Measurements from ENCODE around the gene NCAPD3. TPM values are rescaled to one million over a fixed set of nuclear protein-coding genes. Genes with fewer than 3 reads are reported as not detected.
"Not testable (repeated sequence)": the region's sequence is repeated elsewhere in the genome, so short reads cannot be mapped to it uniquely, and the experiment has no call there.

NCAPD3 gene
- total RNA-seq, 1 donor from 2014 or later = 12.7 TPM

DNA sequence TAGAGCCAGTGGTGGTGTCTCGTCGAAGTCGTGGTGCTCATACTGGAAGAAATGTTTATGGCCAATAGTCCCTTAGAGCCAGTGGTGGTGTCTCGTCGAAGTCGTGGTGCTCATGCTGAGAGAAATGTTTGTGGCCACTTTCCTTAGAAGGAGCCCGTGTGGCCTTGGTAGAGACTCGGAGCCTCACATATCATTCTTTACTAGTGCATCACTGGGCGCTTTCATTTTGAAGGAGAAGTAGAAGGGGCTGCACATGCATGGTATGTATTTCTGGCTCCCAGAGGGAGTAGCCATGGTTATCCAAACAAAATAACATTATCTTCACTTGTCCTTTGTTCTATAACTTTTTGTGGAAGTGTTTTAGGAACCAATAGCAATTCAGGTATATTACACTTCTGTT, 85.4 kb downstream of the NCAPD3 start:
- DNase-seq (ENCODE audit: low read depth in 2 of 2) = no peak

DNA sequence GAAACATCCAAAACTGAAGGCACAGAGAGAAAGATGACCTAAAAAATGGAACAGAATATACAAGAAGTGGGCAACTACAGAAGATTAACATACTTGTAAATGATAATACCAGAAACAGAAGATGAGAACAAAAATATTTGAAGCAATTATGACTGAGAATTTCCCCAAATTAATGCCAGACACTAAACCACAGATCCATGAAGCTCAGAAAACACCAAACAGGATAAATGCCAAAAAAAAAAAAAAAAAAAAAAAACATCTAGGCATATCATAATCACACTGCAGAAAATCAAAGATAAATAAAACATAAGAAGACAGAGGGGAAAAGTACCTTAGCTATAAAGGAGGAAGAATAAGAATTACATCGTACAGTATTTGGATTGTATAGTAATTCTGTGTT, 89.6 kb downstream of the NCAPD3 start:
- no peak for DNase-seq (ENCODE audit: low read depth in 2 of 2)

DNA sequence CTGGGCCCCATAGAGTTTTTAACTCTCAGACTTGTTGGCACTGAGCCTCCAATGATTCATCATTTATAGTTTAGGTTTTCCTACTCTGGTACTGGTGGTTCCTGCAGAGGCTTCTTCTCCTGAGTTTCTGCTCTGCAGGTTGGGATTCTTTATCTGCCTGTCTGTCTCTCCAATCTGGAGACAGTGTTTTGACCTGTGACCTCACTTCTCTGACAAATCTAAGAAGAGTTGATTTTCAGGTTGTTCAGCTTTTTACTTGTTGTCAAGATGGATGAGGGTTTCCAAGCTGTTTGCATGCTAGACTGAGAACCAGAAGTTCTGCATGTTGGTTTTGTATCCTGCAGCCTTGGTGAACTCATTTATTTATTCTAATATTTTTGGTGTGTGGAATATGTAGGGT, 91.0 kb downstream of the NCAPD3 start:
- DNase-seq (ENCODE audit: low read depth in 2 of 2) = peak in 1 of 2 donors; percentile 19

DNA sequence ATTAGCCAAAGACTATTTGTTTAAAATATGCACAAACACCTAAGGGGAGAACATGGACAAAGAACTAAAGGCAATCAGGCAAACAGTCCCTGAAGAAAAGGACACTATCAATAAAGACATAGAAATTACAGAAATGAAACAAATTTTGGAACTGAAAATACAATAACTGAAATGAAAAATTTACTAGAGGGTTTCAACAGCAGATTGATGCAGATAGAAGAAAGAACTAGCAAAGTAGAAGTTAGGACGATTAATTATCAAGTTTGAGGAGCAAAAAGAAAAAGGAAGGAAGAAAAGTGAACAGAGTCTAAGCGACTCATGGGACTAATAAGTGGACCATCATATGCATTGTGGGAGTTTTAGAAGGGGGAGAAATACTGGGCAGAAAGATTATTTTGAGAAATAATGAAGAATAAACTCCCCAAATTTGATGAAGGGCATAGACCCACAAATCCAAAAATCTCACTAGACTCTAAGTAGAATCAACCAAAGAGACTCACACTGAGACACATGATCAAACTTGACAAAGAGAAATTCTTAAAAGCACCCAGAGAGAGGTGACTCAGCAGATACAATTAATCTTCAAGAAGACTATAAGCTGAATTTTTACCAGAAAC, 92.0 kb downstream of the NCAPD3 start:
- DNase-seq (ENCODE audit: low read depth in 2 of 2) = peak in 1 of 2 donors; percentile 23

DNA sequence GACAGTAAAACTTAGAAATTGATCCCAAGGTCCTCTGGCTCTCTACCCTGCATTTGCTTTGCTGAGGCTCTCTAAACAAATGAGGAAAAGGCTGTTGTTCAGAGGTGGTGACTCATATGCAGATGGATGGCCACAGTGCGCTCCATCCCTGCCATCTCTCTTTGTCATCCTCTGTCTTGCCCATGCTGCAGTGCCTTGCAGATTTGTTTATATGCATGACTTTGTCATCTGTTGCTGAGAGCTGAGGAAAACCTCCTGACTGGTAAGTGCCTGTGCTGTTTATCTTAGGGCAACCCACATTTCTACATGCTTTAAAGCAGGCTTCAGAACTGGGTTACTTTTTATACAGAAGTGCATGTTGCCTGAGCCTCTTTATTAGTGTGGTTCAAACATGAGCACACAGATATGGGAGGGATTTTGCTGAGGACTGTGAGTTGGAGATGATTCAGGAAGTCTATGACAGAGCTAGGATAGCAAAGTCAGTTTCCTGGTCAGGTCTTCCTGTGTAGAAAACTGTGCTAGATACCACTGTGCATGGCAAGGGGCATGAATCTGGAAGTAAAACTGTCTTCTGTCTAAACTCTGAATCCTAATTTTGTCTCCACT, 97.4 kb downstream of the NCAPD3 start:
- DNase-seq (ENCODE audit: low read depth in 2 of 2) = peak; percentile 49 to 89

DNA sequence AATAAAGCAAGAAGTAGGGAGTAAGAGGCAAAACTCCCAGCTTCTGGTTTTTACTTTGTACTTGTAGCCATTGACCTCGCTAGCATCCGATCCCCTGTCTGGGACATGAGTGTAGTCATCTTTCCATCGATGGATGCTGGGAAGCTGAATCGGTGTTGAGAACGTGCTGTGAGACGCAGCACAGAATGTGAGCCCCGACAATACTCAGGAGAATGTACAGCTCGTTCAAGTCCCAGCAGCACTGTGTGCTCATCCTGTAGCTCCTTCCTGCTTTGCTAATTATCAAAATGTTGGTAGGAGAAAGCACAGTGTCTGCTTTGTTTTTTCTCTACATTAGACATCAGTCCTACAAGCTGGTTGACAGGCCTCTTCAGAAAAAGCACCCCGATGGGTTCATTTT, 98.3 kb downstream of the NCAPD3 start:
- peak in 1 of 2 donors; percentile 47 for DNase-seq (ENCODE audit: low read depth in 2 of 2)

DNA sequence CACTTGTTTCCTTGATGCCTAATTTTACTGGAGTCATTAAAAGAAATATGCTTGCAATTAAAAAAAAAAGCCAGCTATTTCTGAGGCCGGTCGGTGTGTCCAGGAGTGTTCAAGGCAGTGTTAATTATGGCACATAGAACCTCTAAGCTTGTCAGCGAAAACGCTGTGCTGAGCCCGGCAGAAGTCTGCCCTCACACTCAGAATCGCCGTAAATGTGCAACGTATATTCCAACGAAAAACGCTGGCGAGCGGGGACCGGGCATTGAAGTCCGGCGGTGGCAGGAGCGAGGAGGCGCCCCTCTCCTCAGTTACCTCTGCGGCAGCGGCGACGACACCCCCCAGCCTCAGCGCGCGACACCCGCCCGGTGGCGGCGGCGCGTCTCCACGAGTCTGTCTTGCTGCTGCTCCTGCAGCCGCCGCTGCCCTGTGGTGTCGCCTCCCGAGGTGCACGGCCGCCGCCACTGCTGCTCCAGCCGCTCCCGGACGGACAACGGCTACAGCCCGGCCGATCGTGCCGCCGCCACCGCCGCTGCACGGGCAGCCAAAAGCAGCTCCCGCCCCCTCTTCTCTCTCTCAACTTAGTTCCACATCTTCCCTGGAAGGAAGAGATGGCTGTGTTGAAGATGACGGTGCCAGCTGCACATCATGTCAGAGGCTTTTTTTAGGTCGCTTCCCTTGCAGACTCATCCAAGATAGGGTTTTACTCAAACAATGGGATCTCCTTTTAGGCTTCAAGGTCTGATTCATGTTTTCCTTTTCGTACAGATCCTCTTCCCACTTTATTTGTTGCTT, 98.9 kb downstream of the NCAPD3 start:
- DNase-seq (ENCODE audit: low read depth in 2 of 2) = peak; percentile 35 to 82

DNA sequence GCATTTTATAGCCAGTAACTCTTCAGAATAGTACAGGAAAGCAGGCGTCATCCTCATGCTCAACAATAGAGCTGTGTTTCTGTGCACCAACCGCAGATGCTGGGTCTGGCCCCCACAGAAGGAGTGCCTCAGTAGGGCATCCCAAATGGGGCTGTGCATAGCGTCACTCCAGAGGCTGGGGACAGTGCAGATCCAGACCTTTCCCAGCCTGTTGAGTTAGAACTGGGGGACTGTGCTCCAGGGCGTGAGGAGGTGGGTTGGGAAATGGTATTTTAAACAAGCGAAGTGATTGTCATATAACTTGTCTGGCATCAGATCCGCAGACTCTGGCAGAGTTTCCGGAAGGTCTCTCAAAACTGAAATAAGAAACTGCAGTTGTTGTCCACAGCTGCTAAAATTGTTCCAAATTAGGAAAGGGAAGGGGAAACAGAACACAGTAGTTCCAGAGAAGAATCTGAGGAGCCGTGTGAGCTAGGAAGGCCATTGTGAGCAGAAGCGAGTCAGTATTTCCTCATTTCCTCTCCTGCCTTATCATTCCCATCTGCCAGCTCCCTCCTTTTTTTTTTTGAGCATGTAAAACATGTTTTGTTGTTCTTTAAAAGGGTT, 102.7 kb downstream of the NCAPD3 start:
- peak; percentile 30 to 86 for DNase-seq (ENCODE audit: low read depth in 2 of 2)

DNA sequence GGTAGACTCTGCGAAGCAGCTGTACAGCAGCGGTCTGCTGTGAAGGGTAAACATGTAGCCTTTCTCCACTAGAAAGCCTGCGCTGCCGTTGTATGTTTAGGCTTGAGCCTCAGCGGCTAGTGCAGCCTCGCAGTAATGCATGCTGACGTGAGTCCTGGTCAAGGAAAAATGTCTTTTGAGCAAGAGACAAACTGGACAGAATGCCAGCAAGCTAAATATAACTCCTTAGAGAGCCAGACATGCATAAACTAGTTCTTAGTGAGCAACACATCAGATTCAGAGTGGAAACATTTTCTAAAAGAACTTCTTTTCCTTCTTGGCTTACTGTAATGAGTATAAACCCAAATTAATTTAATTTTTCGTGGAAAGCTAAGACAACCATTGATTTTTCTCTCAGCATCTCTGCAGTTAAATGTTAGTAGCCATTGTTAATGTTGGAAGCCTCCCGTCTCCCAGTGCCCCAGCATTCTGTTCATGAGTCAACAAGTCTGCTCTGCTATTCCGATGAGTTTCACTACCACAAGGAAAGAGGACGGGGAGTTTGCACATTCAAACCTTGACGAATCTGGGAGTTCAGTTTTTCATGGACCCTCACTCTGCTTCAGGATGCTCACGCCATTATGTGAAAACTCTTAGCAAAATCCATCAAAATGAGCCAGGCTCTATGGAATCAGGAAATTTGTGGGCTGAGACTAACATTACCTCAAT, 103.5 kb downstream of the NCAPD3 start:
- peak in 1 of 2 donors; percentile 72 for DNase-seq (ENCODE audit: low read depth in 2 of 2)

DNA sequence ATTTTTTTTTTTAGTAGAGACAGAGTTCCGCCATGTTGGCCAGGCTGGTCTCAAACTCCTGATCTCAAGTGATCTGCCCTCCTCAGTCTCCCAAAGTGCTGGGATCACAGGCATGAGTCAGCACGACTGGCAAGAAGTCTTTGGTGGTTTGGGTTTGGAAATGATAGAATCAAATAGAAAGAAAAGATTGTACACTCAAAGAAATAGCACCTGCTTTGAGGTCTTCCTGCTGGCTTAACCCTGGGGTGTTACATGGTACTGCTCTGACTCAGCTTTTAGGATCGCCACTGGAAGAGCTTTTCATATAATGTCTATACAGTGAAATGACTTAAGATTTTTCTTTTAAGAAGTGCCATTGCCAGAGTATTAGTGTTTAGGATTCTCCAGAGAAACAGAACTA, 104.7 kb downstream of the NCAPD3 start:
- peak in 1 of 2 donors; percentile 48 for DNase-seq (ENCODE audit: low read depth in 2 of 2)

DNA sequence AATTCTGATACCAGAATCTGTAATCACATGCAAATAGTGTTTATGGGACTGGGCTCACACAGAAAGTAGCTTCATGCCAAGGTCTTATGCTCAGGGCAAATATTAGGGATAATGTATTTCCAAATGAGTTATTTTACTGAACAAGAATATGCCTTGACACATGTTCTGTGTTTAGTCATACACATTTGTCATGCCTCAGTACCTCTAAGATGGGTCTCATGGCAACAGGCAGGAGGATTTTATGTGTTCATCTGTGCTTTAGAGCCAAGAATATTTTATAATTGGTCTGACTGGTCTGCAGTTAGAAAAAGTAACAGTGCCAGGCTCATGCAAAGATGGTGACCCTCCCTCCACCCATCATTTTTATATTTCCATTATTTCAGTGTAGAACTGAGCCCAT, 105.8 kb downstream of the NCAPD3 start:
- no peak for DNase-seq (ENCODE audit: low read depth in 2 of 2)

DNA sequence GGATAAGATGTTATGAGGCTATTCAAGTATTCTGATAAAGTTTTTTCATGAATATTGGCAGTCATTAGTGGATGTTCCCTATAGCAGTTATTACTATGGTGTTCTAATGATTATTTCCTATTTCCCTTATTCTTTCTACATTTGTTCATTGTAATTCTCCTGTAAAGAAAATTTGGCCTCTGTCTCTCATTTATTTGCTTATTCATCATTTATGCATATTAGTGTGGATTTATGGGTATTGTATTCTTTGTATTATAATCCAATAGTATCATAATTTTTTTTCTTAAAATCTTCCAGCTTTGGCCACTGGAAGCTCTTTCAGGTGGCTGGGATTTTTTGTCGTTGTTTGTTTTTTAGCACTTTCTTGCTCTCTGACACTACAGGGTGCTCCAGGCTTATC, 107.6 kb downstream of the NCAPD3 start:
- no peak for DNase-seq (ENCODE audit: low read depth in 2 of 2)

DNA sequence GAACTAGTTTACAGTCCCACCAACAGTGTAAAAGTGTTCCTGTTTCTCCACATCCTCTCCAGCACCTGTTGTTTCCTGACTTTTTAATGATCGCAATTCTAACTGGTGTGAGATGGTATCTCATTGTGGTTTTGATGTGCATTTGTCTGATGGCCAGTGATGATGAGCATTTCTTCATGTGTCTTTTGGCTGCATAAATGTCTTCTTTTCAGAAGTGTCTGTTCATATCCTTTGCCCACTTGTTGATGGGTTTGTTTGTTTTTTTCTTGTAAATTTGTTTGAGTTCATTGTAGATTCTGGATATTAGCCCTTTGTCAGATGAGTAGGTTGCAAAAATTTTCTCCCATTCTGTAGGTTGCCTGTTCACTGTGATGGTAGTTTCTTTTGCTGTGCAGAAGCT, 110.0 kb downstream of the NCAPD3 start:
- not testable (repeated sequence) for DNase-seq (ENCODE audit: low read depth in 2 of 2)

DNA sequence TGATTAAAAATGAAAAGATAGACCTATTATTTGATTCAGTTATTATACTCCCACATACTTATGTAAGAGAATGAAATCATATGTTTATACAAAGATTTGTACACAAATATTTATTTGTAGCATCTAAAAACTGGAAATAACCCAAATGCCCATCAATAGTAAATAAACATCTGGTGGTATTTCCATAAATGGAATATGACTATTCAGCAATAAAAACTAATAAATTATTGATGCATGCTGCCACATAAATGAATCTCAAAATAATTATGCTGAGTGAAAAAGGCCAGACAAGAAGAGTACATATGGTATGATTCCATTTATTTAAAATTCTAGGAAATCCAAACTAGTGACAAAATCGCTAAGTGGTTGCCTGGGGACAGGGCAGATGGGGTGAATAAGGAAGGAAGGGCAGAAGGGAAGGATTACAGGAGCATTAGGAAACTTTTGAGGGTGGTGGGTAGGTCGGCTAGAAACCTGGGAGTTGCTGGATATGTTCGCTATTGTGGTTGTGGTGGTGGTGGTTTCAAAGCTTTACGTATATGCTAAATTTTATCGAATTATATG, 113.4 kb downstream of the NCAPD3 start:
- no peak for DNase-seq (ENCODE audit: low read depth in 2 of 2)

Other genes with a start within 250 kb of the NCAPD3 start
- 2.8 and 17.0 TPM in 2 replicates for gene JAM3, start 154.9 kb downstream of the NCAPD3 start, total RNA-seq
- gene VPS26B, start 704 bp upstream of the NCAPD3 start, total RNA-seq = 21.1 and 22.6 TPM in 2 replicates
- 40.5 and 43.6 TPM in 2 replicates for gene THYN1, start 29.4 kb upstream of the NCAPD3 start, total RNA-seq
- gene ACAD8, start 29.6 kb upstream of the NCAPD3 start, total RNA-seq = 14.4 and 18.7 TPM in 2 replicates
- not detected in 2 replicates for gene GLB1L3, start 52.4 kb upstream of the NCAPD3 start, total RNA-seq
- under 0.01 and 0.22 TPM in 2 replicates for gene GLB1L2, start 108.0 kb upstream of the NCAPD3 start, total RNA-seq
- gene B3GAT1, start 188.3 kb upstream of the NCAPD3 start, total RNA-seq = not detected in 2 replicates

All from lung microvascular endothelial cell (primary cell).